ENCODE results near the gene EFCAB8.

Gene EFCAB8

GRCh38 chr20:32830437-32830836 lies 28.3 kb upstream of the EFCAB8 start:
- TF ChIP-seq CTCF (IDR thresholded peaks at IDR 0.05; ENCODE audit: borderline replicate concordance, insufficient read depth, low read depth, low read length) = no peak
- H3K4me3 ChIP-seq (ENCODE audit: low read depth, low read length) = no peak overlapping the region

- H3K4me3 ChIP-seq (ENCODE audit: low read depth, low read length) = no peak overlapping the region
- TF ChIP-seq CTCF (IDR thresholded peaks at IDR 0.05; ENCODE audit: borderline replicate concordance, insufficient read depth, low read depth, low read length) = no peak
Observed at GRCh38 chr20:32831982-32832381, 26.7 kb upstream of the EFCAB8 start.

- no peak overlapping the region for H3K4me3 ChIP-seq (ENCODE audit: low read depth, low read length)
- no peak for TF ChIP-seq CTCF (IDR thresholded peaks at IDR 0.05; ENCODE audit: borderline replicate concordance, insufficient read depth, low read depth, low read length)
Observed at GRCh38 chr20:32832664-32833063, 26.1 kb upstream of the EFCAB8 start.

GRCh38 chr20:32834972-32835371 lies 23.8 kb upstream of the EFCAB8 start:
- H3K4me3 ChIP-seq (ENCODE audit: low read depth, low read length) = no peak overlapping the region
- TF ChIP-seq CTCF (IDR thresholded peaks at IDR 0.05; ENCODE audit: borderline replicate concordance, insufficient read depth, low read depth, low read length) = no peak

GRCh38 chr20:32837157-32837556 lies 21.6 kb upstream of the EFCAB8 start:
- TF ChIP-seq CTCF (IDR thresholded peaks at IDR 0.05; ENCODE audit: borderline replicate concordance, insufficient read depth, low read depth, low read length) = no peak
- no peak overlapping the region for H3K4me3 ChIP-seq (ENCODE audit: low read depth, low read length)

GRCh38 chr20:32839227-32839981 lies 19.3 kb upstream of the EFCAB8 start:
- TF ChIP-seq CTCF (IDR thresholded peaks at IDR 0.05; ENCODE audit: borderline replicate concordance, insufficient read depth, low read depth, low read length) = no peak
- no peak overlapping the region for H3K4me3 ChIP-seq (ENCODE audit: low read depth, low read length)

GRCh38 chr20:32839982-32840285 lies 18.8 kb upstream of the EFCAB8 start:
- TF ChIP-seq CTCF (IDR thresholded peaks at IDR 0.05; ENCODE audit: borderline replicate concordance, insufficient read depth, low read depth, low read length) = no peak
- no peak overlapping the region for H3K4me3 ChIP-seq (ENCODE audit: low read depth, low read length)
